SJSA1 (cell line): Measurements from ENCODE around the gene ZNF677. TPM values are rescaled to one million over a fixed set of nuclear protein-coding genes. Genes with fewer than 3 reads are reported as not detected.
"Not testable (repeated sequence)": the region's sequence is repeated elsewhere in the genome, so short reads cannot be mapped to it uniquely, and the experiment has no call there.

ENCODE experiments used
- DNase-seq, 2 experiments: peaks; one replicate each; pipeline ENCODE4 v3.0.0-alpha.2; 2015 to 2020; ENCODE audit warnings: low spot score in 2 of 2, low read depth in 1 of 2
- H3K27ac ChIP-seq: fragments of 250-450 bp; sonication (Bioruptor Pico); 2 replicates; pipeline ENCODE4 v1.5.1; 2020; ENCODE audit warnings: mild to moderate bottlenecking, moderate library complexity
- H3K27me3 ChIP-seq: fragments of 250-450 bp; sonication (Bioruptor Pico); replicated peaks from 2 replicates; pipeline ENCODE4 v1.5.1; 2020; ENCODE audit warnings: mild to moderate bottlenecking, moderate library complexity
- H3K36me3 ChIP-seq: fragments of 250-450 bp; sonication (Bioruptor Pico); 2 replicates; pipeline ENCODE4 v1.5.1; 2020; ENCODE audit warnings: mild to moderate bottlenecking
- H3K4me1 ChIP-seq: fragments of 250-450 bp; sonication (Bioruptor Pico); replicated peaks from 2 replicates; pipeline ENCODE4 v1.6.1; 2021; ENCODE audit warnings: mild to moderate bottlenecking
- H3K4me3 ChIP-seq: fragments of 250-450 bp; sonication (Bioruptor Pico); 2 replicates; pipeline ENCODE4 v1.5.1; 2020; ENCODE audit warnings: mild to moderate bottlenecking
- H3K9me3 ChIP-seq: fragments of 250-450 bp; sonication (Bioruptor Pico); replicated peaks from 2 replicates; pipeline ENCODE4 v1.5.1; 2020; ENCODE audit warnings: mild to moderate bottlenecking
- total RNA-seq: library from RNA; depleted of rRNA; stranded (reverse); fragments of >200 nt; shearing (Covaris generic); gene quantifications from 2 replicates; pipeline ENCODE4 v1.2.3, GENCODE V29; 2014

ZNF677 gene
- total RNA-seq, 1 experiment from 2014 or later = 1.9 TPM

GRCh38 chr19:53237114-53237777, 17.4 kb downstream of the ZNF677 start:
- Histone ChIP-seq H3K4me1 (no peaks in the 10 kb centered on the region), H3K27ac (no peak overlapping the region), H3K4me3 (no peak overlapping the region), H3K36me3 (no peaks in the 10 kb centered on the region), H3K9me3 (peaks cover 37% of the 10 kb centered on the region), H3K27me3 (no peaks in the 10 kb centered on the region)
- DNase-seq = no peak

GRCh38 chr19:53224606-53225005, 30.1 kb downstream of the ZNF677 start:
- Histone ChIP-seq H3K4me3 (no peak overlapping the region), H3K9me3 (peaks cover 7% of the 10 kb centered on the region), H3K27me3 (no peaks in the 10 kb centered on the region)

GRCh38 chr19:53222716-53223115, 32.0 kb downstream of the ZNF677 start:
- H3K27me3 ChIP-seq, DNase-seq, H3K27ac ChIP-seq, H3K4me3 ChIP-seq, H3K36me3 ChIP-seq, H3K4me1 ChIP-seq: not testable (repeated sequence)
- H3K9me3 ChIP-seq = peaks cover 17% of the 10 kb centered on the region

More at GRCh38 chr19:53224606-53225005, 30.1 kb downstream of the ZNF677 start:
- no peaks in the 10 kb centered on the region for H3K36me3 ChIP-seq
- DNase-seq = no peak
- H3K4me1 ChIP-seq = no peaks in the 10 kb centered on the region
- H3K27ac ChIP-seq = no peak overlapping the region

GRCh38 chr19:53212703-53213320, 41.9 kb downstream of the ZNF677 start:
- Histone ChIP-seq H3K9me3 (peaks cover 42% of the 10 kb centered on the region), H3K4me1 (no peaks in the 10 kb centered on the region), H3K27me3 (no peaks in the 10 kb centered on the region), H3K27ac (no peak overlapping the region), H3K36me3 (0 out of 2 replicates have a peak, but pooled peaks cover 4% of the 10 kb centered on the region), H3K4me3 (no peak overlapping the region)
- DNase-seq = no peak

- H3K4me3 ChIP-seq, H3K36me3 ChIP-seq, H3K4me1 ChIP-seq, H3K27ac ChIP-seq, H3K27me3 ChIP-seq, DNase-seq: not testable (repeated sequence)
- peaks cover 41% of the 10 kb centered on the region for H3K9me3 ChIP-seq
These were observed 43.1 kb downstream of the ZNF677 start for GRCh38 chr19:53211554-53211953.

GRCh38 chr19:53196777-53197396, 57.8 kb downstream of the ZNF677 start:
- Histone ChIP-seq H3K27ac (peak overlapping the region; percentile 51; the same call in 1 of the 2 replicates), H3K4me1 (peaks cover 3% of the 10 kb centered on the region), H3K27me3 (no peaks in the 10 kb centered on the region), H3K4me3 (peak overlapping the region; percentile 52), H3K9me3 (peaks cover 11% of the 10 kb centered on the region), H3K36me3 (no peaks in the 10 kb centered on the region; the same call in 1 of the 2 replicates)
- peak; percentile 62 to 92 for DNase-seq

GRCh38 chr19:53195265-53195903, 59.3 kb downstream of the ZNF677 start:
- Histone ChIP-seq H3K27me3 (no peaks in the 10 kb centered on the region), H3K36me3 (peaks cover 6% of the 10 kb centered on the region), H3K9me3 (peaks cover 9% of the 10 kb centered on the region), H3K27ac (no peak overlapping the region), H3K4me1 (peaks cover 3% of the 10 kb centered on the region), H3K4me3 (no peak overlapping the region)
- peak in 1 of 2 experiments; percentile 53 for DNase-seq

- Histone ChIP-seq H3K27ac (no peak overlapping the region), H3K36me3 (peaks cover 9% of the 10 kb centered on the region), H3K4me1 (peaks cover 3% of the 10 kb centered on the region), H3K4me3 (no peak overlapping the region), H3K27me3 (no peaks in the 10 kb centered on the region), H3K9me3 (peaks cover 9% of the 10 kb centered on the region; the same call in 1 of the 2 replicates)
- peak in 1 of 2 experiments; percentile 5 for DNase-seq
These were observed 61.0 kb downstream of the ZNF677 start for GRCh38 chr19:53193535-53194222.

GRCh38 chr19:53192771-53193534, 61.7 kb downstream of the ZNF677 start, which contains the start of gene ZNF665:
ZNF665 (minus strand) TSS chr19:53193358; CDS start chr19:53182898, 10,460 bp downstream.
- Histone ChIP-seq H3K36me3 (peaks cover 9% of the 10 kb centered on the region), H3K4me1 (peaks cover 3% of the 10 kb centered on the region), H3K4me3 (peak within 1 kb of the TSS; percentile 55), H3K27ac (peak within 1 kb of the TSS; percentile 59), H3K27me3 (no peaks in the 10 kb centered on the region), H3K9me3 (peaks cover 7% of the 10 kb centered on the region; the same call in 1 of the 2 replicates)
- DNase-seq = peak; percentile 54 to 82

GRCh38 chr19:53190253-53190652, 64.4 kb downstream of the ZNF677 start:
- DNase-seq = no peak
- Histone ChIP-seq H3K4me1 (peaks cover 3% of the 10 kb centered on the region; the same call in 1 of the 2 replicates), H3K27ac (no peak overlapping the region), H3K36me3 (peaks cover 9% of the 10 kb centered on the region), H3K4me3 (no peak overlapping the region), H3K27me3 (no peaks in the 10 kb centered on the region), H3K9me3 (0 out of 2 replicates have a peak, but pooled peaks cover 4% of the 10 kb centered on the region)

- not testable (repeated sequence) for H3K9me3 ChIP-seq, H3K4me3 ChIP-seq, H3K4me1 ChIP-seq, H3K36me3 ChIP-seq, DNase-seq, H3K27ac ChIP-seq, H3K27me3 ChIP-seq
These were observed 64.9 kb downstream of the ZNF677 start for GRCh38 chr19:53189691-53190198.
